ENCODE measurements around the gene SARNP. TPM values are rescaled to one million over a fixed set of nuclear protein-coding genes. Genes with fewer than 3 reads are reported as not detected.

SARNP gene
- polyA plus RNA-seq, 3 donors = 40.8 to 85.6 (median 65.7) TPM

DNA sequence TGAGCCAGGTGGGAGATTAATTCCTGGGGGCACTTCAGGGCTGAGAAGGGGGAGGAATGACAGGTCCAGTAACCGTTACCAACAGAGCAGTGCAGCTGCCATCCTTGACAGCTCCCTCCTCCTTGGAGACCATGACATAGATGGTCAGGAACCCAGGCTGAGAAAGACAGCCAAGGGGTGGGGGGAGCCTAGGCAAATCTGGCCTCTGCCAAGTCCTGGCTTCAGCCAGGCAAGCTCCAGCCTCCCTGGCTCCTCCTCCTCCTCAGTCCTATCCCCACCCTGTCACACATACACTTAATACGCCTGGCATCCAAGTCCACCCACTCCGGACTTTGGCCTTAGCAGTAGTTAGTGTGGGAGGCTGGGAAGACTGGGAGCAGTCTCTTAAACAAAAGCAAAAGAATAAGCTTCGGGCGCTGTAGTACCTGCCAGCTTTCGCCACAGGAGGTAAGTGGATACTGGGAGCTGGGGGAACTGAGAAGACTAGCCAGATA is 97.4 kb downstream of the SARNP start, which contains the start of gene RDH5:
Gene RDH5 (plus strand): TSS at position 323 of the 494 bp plus-strand sequence. CDS start 792 bp downstream, outside the sequence.
- H3K27ac ChIP-seq (ENCODE audit: low read depth, low read length) = no peak within 1 kb of the TSS
- 16 to 60% (median 50%) methylated on average over 6 of the region's 6 CpGs for WGBS, 3 donors

GRCh38 chr12:55719371-55719770 is 98.2 kb downstream of the SARNP start:
- 68 to 79% (median 70%) methylated on average over 7 of the region's 7 CpGs for WGBS, 3 donors
- no peak overlapping the region for H3K27ac ChIP-seq (ENCODE audit: low read depth, low read length)

DNA sequence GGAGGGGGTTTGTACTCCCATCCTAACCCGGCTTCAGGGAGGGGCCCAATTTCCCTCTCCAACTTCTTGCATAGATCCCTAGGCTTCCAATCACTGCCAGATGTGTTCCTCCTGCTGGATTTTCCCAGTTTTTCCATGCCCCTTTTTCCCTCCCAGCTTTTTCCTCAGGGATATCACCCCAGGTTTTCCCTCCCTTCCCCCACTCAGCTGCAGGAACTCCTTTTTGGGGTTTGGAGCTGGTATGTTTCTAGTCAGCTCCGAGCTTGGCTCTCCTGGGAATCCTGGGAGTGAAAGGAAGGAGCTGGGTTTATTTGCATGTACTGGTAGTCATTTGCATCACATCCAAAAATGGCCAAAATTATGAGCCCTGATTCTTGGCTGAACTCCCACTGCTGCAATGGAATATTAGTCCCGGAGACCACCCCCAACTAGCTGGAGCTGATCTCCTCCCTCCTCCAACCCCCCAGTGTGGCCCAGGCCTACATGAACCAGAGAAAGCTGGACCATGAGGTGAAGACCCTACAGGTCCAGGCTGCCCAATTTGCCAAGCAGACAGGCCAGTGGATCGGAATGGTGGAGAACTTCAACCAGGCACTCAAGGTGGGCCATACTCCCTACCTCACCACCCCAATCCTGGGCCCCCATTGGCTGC is 98.8 kb downstream of the SARNP start:
- H3K27ac ChIP-seq (ENCODE audit: low read depth, low read length) = no peak overlapping the region
- 56 to 64% (median 63%) methylated on average over 4 of the region's 4 CpGs for WGBS, 3 donors

- WGBS, 3 donors = 46 to 61% (median 48%) methylated on average over 4 of the region's 4 CpGs
- H3K27ac ChIP-seq (ENCODE audit: low read depth, low read length) = no peak overlapping the region
Observed at GRCh38 chr12:55718015-55718414, 99.5 kb downstream of the SARNP start.

- H3K27ac ChIP-seq (ENCODE audit: low read depth, low read length) = peak overlapping the region; percentile 57
- 32 to 54% (median 40%) methylated on average over 8 of the region's 8 CpGs for WGBS, 3 donors
Observed at GRCh38 chr12:55717011-55718007, 100.2 kb downstream of the SARNP start.

- peak overlapping the region; percentile 57 for H3K27ac ChIP-seq (ENCODE audit: low read depth, low read length)
- WGBS, 3 donors = 2 to 5% (median 4%) methylated on average over 13 of the region's 13 CpGs
Observed at GRCh38 chr12:55716582-55716957, 101.0 kb downstream of the SARNP start.

- H3K27ac ChIP-seq (ENCODE audit: low read depth, low read length) = peak within 1 kb of the TSS; percentile 57
- 0 to 1% (median 0%) methylated on average over 39 to 42 of the region's 42 CpGs for WGBS, 3 donors
Observed at GRCh38 chr12:55715833-55716581, 101.5 kb downstream of the SARNP start, which contains the start of gene BLOC1S1. BLOC1S1 (plus strand) TSS chr12:55716046; CDS start chr12:55716052, 6 bp downstream.

DNA sequence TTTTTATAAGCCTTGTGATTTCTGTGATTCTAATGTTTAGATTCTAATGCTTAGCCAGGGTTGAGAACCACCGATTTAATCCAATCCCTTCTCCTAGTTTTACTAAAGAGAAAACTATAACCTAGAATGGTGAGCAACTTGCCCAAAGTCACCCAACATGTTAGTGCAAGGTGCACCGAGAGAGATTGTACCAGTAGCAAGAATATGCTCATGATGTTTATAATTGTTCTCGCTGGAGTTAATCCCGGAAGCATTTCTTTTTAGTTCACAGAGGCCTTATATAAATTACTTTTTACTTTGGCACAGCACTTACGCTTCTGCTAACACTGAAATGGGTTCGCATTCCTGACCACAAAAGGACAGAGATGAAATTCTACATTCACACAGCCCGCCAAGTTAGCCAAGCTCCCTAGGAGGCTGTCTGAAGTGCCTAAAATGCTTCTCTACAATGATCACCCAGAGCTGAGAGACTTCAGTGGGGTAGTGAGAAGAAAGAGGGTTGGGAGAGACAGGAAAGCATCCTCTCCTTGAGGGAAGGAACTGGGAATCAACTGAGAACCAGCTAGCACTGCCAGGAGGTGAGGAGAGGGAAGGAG is 102.3 kb downstream of the SARNP start:
- peak overlapping the region; percentile 40 for H3K27ac ChIP-seq (ENCODE audit: low read depth, low read length)
- 56 to 71% (median 64%) methylated on average over 7 of the region's 7 CpGs for WGBS, 3 donors

DNA sequence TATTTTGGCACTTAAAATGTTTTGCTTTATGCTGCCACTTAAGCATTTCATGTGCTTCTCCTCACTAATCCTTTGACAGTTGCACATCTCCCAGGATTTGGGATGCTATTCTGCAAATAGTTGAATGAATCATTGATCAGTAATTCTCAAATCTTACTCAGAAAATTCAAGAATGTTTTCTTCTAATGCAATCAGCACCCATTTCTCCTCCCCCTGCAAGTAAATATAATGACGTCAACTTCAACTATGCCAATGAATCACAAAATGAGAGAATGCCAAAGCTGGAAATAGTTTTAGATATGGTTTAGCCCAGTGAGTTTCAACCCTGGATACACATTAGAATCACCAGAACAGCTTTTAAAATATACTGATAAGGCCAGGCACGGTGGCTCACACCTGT is 103.8 kb downstream of the SARNP start:
- no peak overlapping the region for H3K27ac ChIP-seq (ENCODE audit: low read depth, low read length)
- WGBS, 3 donors = 64 to 75% (median 68%) methylated on average over 2 of the region's 2 CpGs

DNA sequence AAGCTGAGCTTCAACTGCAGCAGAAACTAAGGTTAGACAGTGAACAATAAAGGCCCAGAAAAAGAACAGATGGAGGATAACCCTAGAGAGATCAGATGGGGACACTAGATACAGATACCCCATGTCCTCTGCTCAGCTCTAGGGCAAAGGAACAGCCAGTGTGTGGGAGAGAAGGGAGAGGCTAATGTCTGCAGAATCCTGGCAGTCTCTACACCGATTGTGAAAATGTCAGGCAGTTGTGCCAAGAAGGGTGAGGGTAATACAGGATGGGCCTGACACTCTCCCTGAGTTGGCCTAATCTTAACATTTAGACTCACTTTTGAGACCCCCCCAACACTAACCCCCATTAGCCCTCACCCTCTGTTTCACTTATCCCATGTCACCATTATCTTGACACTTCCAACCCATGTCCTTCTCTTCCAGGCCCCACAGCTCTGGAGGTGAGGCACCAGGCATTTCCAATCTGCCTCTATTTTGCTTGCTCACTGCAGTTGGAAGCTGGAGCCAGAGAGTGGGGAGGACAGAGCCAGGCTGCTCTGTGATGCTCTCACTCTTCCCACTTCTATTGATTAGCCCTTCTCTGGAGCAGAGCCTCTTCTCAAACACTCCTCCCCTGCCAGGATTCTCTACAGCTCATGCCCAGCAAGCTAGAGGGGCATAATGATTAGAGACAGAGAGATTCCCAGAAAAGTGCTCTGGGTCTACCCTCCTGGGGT is 104.7 kb downstream of the SARNP start:
- 40 to 45% (median 41%) methylated on average over 1 of the region's 1 CpG for WGBS, 3 donors
- no peak overlapping the region for H3K27ac ChIP-seq (ENCODE audit: low read depth, low read length)

GRCh38 chr12:55711786-55712553 is 105.6 kb downstream of the SARNP start:
- WGBS, 3 donors = 40 to 70% (median 64%) methylated on average over 4 of the region's 4 CpGs
- peak overlapping the region; percentile 64 for H3K27ac ChIP-seq (ENCODE audit: low read depth, low read length)

- 3 to 24% (median 5%) methylated on average over 3 of the region's 3 CpGs for WGBS, 3 donors
- no peak overlapping the region for H3K27ac ChIP-seq (ENCODE audit: low read depth, low read length)
Observed at GRCh38 chr12:55708695-55709233, 108.8 kb downstream of the SARNP start.

GRCh38 chr12:55707841-55708694 is 109.5 kb downstream of the SARNP start, which contains the start of gene ITGA7:
ITGA7 (minus strand) TSS chr12:55707904; CDS start chr12:55707682, 222 bp downstream.
- no peak within 1 kb of the TSS for H3K27ac ChIP-seq (ENCODE audit: low read depth, low read length)
- WGBS, 3 donors = 1 to 2% (median 1%) methylated on average over 29 to 39 of the region's 39 CpGs

All from adipose tissue (tissue), 3 donors.